Endodermal cell (in vitro differentiated cells): Measurements from ENCODE around the gene LOXHD1. TPM values are rescaled to one million over a fixed set of nuclear protein-coding genes. Genes with fewer than 3 reads are reported as not detected.

Experiments
- DNase-seq: peaks from one replicate; pipeline ENCODE4 v3.0.0-alpha.2; 2017
- H3K27ac ChIP-seq: 2 replicates; pipeline ENCODE4 v1.5.1; 2013; ENCODE audit warnings: mild to moderate bottlenecking, low read depth, low read length, moderate library complexity
- H3K27me3 ChIP-seq: 2 replicates; pipeline ENCODE4 v1.6.1; 2013; ENCODE audit warnings: mild to moderate bottlenecking, low read length, moderate library complexity; ENCODE audit not compliant: insufficient read depth, control insufficient read depth, poor library complexity, severe bottlenecking
- H3K36me3 ChIP-seq: 2 replicates; pipeline ENCODE4 v1.7.0; 2013; ENCODE audit warnings: mild to moderate bottlenecking, low read length, moderate library complexity; ENCODE audit not compliant: control insufficient read depth, insufficient read depth
- H3K4me1 ChIP-seq: one replicate; pipeline ENCODE4 v1.7.0; 2013; ENCODE audit warnings: low read length; ENCODE audit not compliant: control insufficient read depth, insufficient read depth
- H3K4me3 ChIP-seq: 2 replicates; pipeline ENCODE4 v1.5.1; 2013; ENCODE audit warnings: mild to moderate bottlenecking, low read length, moderate library complexity
- H3K9ac ChIP-seq: 2 replicates; pipeline ENCODE4 v1.6.1; 2013; ENCODE audit warnings: mild to moderate bottlenecking, low read length, moderate library complexity; ENCODE audit not compliant: poor library complexity, severe bottlenecking; ENCODE audit errors: extremely low read depth
- H3K9me3 ChIP-seq: 2 replicates; pipeline ENCODE4 v1.6.1; 2013; ENCODE audit warnings: mild to moderate bottlenecking, low read length, moderate library complexity; ENCODE audit not compliant: control insufficient read depth
- H3K27ac Mint-ChIP-seq: 2 replicates; pipeline ENCODE4 v1.8.0; 2020; ENCODE audit warnings: mixed read lengths
- H3K27me3 Mint-ChIP-seq: 2 replicates; pipeline ENCODE4 v1.8.0; 2021; ENCODE audit warnings: mild to moderate bottlenecking, mixed read lengths; ENCODE audit not compliant: insufficient read depth
- H3K36me3 Mint-ChIP-seq: 2 replicates; pipeline ENCODE4 v1.8.0; 2020; ENCODE audit warnings: low read depth, mixed read lengths
- H3K4me1 Mint-ChIP-seq: 2 replicates; pipeline ENCODE4 v1.8.0; 2020; ENCODE audit warnings: mixed read lengths
- H3K4me3 Mint-ChIP-seq: 2 replicates; pipeline ENCODE4 v1.8.0; 2020; ENCODE audit warnings: mild to moderate bottlenecking, moderate library complexity, mixed read lengths
- H3K9me3 Mint-ChIP-seq: 2 replicates; pipeline ENCODE4 v1.8.0; 2020; ENCODE audit warnings: mild to moderate bottlenecking, mixed read lengths
- WGBS, 2 experiments: methylation state at CpG; one replicate each; pipeline versions ENCODE4 v1.1.5 to v1.1.7; 2013; ENCODE audit warnings: missing lambda C conversion rate in 2 of 2, mixed read lengths in 1 of 2; ENCODE audit not compliant: insufficient coverage in 1 of 2, insufficient read length in 1 of 2; 5-methylcytosine and 5-hydroxymethylcytosine counted together
- total RNA-seq, 2 donors: library from RNA; stranded (reverse); fragmentation: NEBNext Ultra II Directional in 1 of 2; extraction: Animal tissue kit (Norgen Biotek cat#: 25700) in 1 of 2; gene quantifications; 2 replicates in 1 of 2; 3 replicates in 1 of 2; pipeline ENCODE4 v1.2.1, GENCODE V29; 2021
- TF ChIP-seq, protein P1 (sequence below): fragments of 200-600 bp; sonication (generic); conservative IDR thresholded peaks from 2 replicates; pipeline ENCODE4 v1.5.0; 2021; ENCODE audit warnings: antibody characterized with exemption, mild to moderate bottlenecking

The LOXHD1 gene
- total RNA-seq, 2 donors from 2014 or later = 2.1 TPM; not detected in 1

DNA sequence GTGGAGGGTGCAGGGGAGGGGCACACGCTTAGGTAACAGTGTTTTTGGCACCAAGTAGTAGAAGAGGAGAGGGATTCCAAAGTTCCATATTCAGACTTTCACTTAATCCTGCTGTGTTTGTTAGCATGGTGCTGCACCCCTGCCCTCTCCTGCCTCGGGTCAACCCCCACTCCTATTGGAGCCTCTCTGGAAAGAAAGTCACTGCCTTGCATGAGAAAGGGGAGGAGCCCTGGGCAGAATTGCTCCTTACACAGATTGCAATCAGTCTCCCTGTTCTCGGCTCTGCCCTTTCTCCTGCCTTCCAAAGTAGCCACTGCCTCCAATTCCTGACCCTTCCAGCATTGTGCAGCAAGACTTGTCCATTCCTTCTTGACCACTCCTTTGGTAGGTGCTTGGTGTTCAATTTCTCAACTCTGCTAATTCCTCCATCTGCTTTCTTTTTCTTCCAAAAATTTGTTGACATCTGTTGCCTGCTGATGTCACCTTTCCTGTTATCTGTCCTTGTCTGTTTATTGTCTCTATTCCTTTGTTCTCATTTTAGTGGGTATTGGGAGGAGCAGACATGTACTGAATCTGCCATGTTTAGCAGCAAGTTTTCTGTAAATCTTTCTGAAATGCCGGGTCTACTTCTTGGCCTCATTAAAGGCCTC lies 225.4 kb downstream of the LOXHD1 start:
- H3K27me3 ChIP-seq = no peaks in the 10 kb centered on the region
- WGBS, 2 experiments = 0 to 76% methylated on average over 1 to 4 of the region's 4 CpGs
- Mint-ChIP-seq H3K27me3 (peaks cover 4% of the 10 kb centered on the region), H3K36me3 (no peaks in the 10 kb centered on the region), H3K4me3 (no peak overlapping the region), H3K27ac (peak overlapping the region; percentile 18), H3K4me1 (peaks cover 11% of the 10 kb centered on the region), H3K9me3 (no peaks in the 10 kb centered on the region)
- H3K4me1 ChIP-seq = peaks cover 3% of the 10 kb centered on the region
- H3K4me3 ChIP-seq = no peak overlapping the region
- H3K27ac ChIP-seq = no peak overlapping the region
- H3K36me3 ChIP-seq = no peaks in the 10 kb centered on the region
- no peaks in the 10 kb centered on the region for H3K9me3 ChIP-seq
- DNase-seq = no peak
- TF ChIP-seq, protein P1, sequence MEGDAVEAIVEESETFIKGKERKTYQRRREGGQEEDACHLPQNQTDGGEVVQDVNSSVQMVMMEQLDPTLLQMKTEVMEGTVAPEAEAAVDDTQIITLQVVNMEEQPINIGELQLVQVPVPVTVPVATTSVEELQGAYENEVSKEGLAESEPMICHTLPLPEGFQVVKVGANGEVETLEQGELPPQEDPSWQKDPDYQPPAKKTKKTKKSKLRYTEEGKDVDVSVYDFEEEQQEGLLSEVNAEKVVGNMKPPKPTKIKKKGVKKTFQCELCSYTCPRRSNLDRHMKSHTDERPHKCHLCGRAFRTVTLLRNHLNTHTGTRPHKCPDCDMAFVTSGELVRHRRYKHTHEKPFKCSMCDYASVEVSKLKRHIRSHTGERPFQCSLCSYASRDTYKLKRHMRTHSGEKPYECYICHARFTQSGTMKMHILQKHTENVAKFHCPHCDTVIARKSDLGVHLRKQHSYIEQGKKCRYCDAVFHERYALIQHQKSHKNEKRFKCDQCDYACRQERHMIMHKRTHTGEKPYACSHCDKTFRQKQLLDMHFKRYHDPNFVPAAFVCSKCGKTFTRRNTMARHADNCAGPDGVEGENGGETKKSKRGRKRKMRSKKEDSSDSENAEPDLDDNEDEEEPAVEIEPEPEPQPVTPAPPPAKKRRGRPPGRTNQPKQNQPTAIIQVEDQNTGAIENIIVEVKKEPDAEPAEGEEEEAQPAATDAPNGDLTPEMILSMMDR = no peak
- H3K9ac ChIP-seq = no peak overlapping the region

GRCh38 chr18:46429649-46430224 lies 227.3 kb downstream of the LOXHD1 start:
- no peak overlapping the region for H3K4me3 Mint-ChIP-seq
- Histone ChIP-seq H3K36me3 (no peaks in the 10 kb centered on the region), H3K27me3 (no peaks in the 10 kb centered on the region), H3K9me3 (no peaks in the 10 kb centered on the region), H3K4me3 (no peak overlapping the region), H3K9ac (no peak overlapping the region), H3K27ac (no peak overlapping the region), H3K4me1 (peaks cover 6% of the 10 kb centered on the region)
- peaks cover 15% of the 10 kb centered on the region for H3K4me1 Mint-ChIP-seq
- no peaks in the 10 kb centered on the region for H3K36me3 Mint-ChIP-seq
- peaks cover 4% of the 10 kb centered on the region for H3K27me3 Mint-ChIP-seq
- TF ChIP-seq, protein P1 = no peak
- DNase-seq = no peak
- no peak overlapping the region for H3K27ac Mint-ChIP-seq
- H3K9me3 Mint-ChIP-seq = no peaks in the 10 kb centered on the region
- WGBS, 2 experiments = 75 to 100% methylated on average over 1 to 2 of the region's 2 CpGs

DNA sequence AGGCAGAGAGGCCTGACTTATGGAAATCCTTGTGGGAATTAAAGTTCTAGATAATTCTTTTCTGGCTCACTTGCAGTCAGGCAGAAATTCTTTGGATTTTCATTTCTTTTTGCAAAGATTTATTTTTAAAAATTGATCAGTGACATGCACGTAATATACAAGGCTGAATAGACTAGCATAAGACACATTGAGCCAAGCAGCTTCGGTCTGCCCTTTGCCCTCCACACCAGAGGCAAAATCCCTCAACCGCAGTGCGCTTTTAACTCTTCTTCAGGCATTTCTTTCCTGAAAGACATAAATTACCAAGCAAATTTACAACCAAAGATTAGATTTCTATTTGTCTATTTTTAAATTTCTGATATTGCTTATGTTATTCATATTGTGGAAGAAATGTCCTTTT lies 227.9 kb downstream of the LOXHD1 start:
- Histone ChIP-seq H3K9ac (no peak overlapping the region), H3K36me3 (no peaks in the 10 kb centered on the region), H3K4me3 (no peak overlapping the region), H3K27me3 (no peaks in the 10 kb centered on the region), H3K27ac (no peak overlapping the region), H3K4me1 (peaks cover 9% of the 10 kb centered on the region), H3K9me3 (no peaks in the 10 kb centered on the region)
- Mint-ChIP-seq H3K27me3 (peaks cover 4% of the 10 kb centered on the region), H3K36me3 (no peaks in the 10 kb centered on the region), H3K27ac (no peak overlapping the region), H3K4me3 (no peak overlapping the region), H3K4me1 (peaks cover 21% of the 10 kb centered on the region), H3K9me3 (no peaks in the 10 kb centered on the region)
- 93 to 100% methylated on average over 1 to 4 of the region's 4 CpGs for WGBS, 2 experiments
- TF ChIP-seq, protein P1 = no peak
- no peak for DNase-seq
